EH (cell line): ENCODE measurements around the gene C19orf12.

Experiments
- DNase-seq: peaks from one replicate; pipeline ENCODE4 v3.0.0-alpha.2; 2015; ENCODE audit warnings: low read depth

The C19orf12 gene

GRCh38 chr19:29714953-29715700, at the start of gene C19orf12:
C19orf12 (minus strand) TSS chr19:29715261; CDS start chr19:29708413, 6,848 bp downstream.
- DNase-seq, result peak; percentile 60

- DNase-seq, result no peak
Measured at GRCh38 chr19:29764361-29764760, 49.3 kb upstream of the C19orf12 start.

GRCh38 chr19:29763196-29763595, 48.1 kb upstream of the C19orf12 start:
- no peak for DNase-seq

- DNase-seq, result no peak
Measured at GRCh38 chr19:29761575-29762232, 46.6 kb upstream of the C19orf12 start.

- DNase-seq, result no peak
Measured at GRCh38 chr19:29760752-29761502, 45.9 kb upstream of the C19orf12 start.

- DNase-seq, result no peak
Measured at GRCh38 chr19:29759359-29759758, 44.3 kb upstream of the C19orf12 start.

GRCh38 chr19:29758863-29759262, 43.8 kb upstream of the C19orf12 start:
- no peak for DNase-seq

GRCh38 chr19:29757551-29757950, 42.5 kb upstream of the C19orf12 start:
- DNase-seq, result no peak

- DNase-seq, result no peak
Measured at GRCh38 chr19:29753934-29754305, 38.9 kb upstream of the C19orf12 start.

- no peak for DNase-seq
Measured at GRCh38 chr19:29753190-29753933, 38.3 kb upstream of the C19orf12 start.

GRCh38 chr19:29752450-29753025, 37.5 kb upstream of the C19orf12 start:
- no peak for DNase-seq

GRCh38 chr19:29751932-29752331, 36.9 kb upstream of the C19orf12 start:
- DNase-seq, result no peak

GRCh38 chr19:29750001-29750400, 34.9 kb upstream of the C19orf12 start:
- no peak for DNase-seq

- no peak for DNase-seq
Measured at GRCh38 chr19:29748996-29749849, 34.2 kb upstream of the C19orf12 start.

GRCh38 chr19:29745253-29745652, 30.2 kb upstream of the C19orf12 start:
- no peak for DNase-seq

GRCh38 chr19:29743681-29744080, 28.6 kb upstream of the C19orf12 start:
- DNase-seq, result no peak

- no peak for DNase-seq
Measured at GRCh38 chr19:29741776-29742175, 26.7 kb upstream of the C19orf12 start.

- DNase-seq, result no peak
Measured at GRCh38 chr19:29741226-29741625, 26.2 kb upstream of the C19orf12 start.

- no peak for DNase-seq
Measured at GRCh38 chr19:29737461-29738000, 22.5 kb upstream of the C19orf12 start.

- no peak for DNase-seq
Measured at GRCh38 chr19:29735829-29736228, 20.8 kb upstream of the C19orf12 start.
